Cardiac muscle cell (in vitro differentiated cells and primary cell): ENCODE results near the gene LPAR6. TPM values are rescaled to one million over a fixed set of nuclear protein-coding genes. Genes with fewer than 3 reads are reported as not detected.
A peak's percentile ranks its signal among the peaks of the same experiment; 100 is the strongest.
"Not testable (repeated sequence)": the region's sequence is repeated elsewhere in the genome, so short reads cannot be mapped to it uniquely, and the experiment has no call there.

ENCODE experiments used
- DNase-seq, 2 donors: peaks; one replicate each; pipeline versions ENCODE4 v3.0.0 to v3.0.0-alpha.2; 2010 to 2017; ENCODE audit warnings: low read depth in 1 of 2, low spot score in 1 of 2
- H3K27ac ChIP-seq: fragments of 200-600 bp; sonication (generic); 2 replicates; pipeline ENCODE4 v1.5.1; 2016
- H3K27me3 ChIP-seq: fragments of 200-600 bp; sonication (generic); 2 replicates; pipeline ENCODE4 v1.6.0; 2016; ENCODE audit warnings: control low read depth
- H3K36me3 ChIP-seq: fragments of 200-600 bp; sonication (generic); 2 replicates; pipeline ENCODE4 v1.5.1; 2016; ENCODE audit warnings: control low read depth
- H3K4me1 ChIP-seq: fragments of 200-600 bp; sonication (generic); 2 replicates; pipeline ENCODE4 v1.8.1; 2017; ENCODE audit warnings: low read depth, mild to moderate bottlenecking, mixed run types
- H3K4me3 ChIP-seq: fragments of 200-600 bp; sonication (generic); 2 replicates; pipeline ENCODE4 v1.5.1; 2016; ENCODE audit warnings: mild to moderate bottlenecking
- H3K9me3 ChIP-seq: fragments of 200-600 bp; sonication (generic); 2 replicates; pipeline ENCODE4 v1.5.1; 2017; ENCODE audit warnings: low read depth, mild to moderate bottlenecking, control low read depth
- polyA plus RNA-seq: library from polyadenylated mRNA; unstranded; fragments of >200 nt; fragmentation: Nextera tagmentation; extraction: Ambion mirVana; gene quantifications from 2 replicates; pipeline ENCODE4 v1.2.1, GENCODE V29; 2016
- total RNA-seq: library from RNA; depleted of rRNA; stranded (reverse); fragments of >200 nt; gene quantifications from 2 replicates; pipeline ENCODE4 v1.2.3, GENCODE V29; 2016
- TF ChIP-seq, protein P1 (sequence below): IDR thresholded peaks from 2 replicates; pipeline ENCODE4 v1.5.1; 2012; ENCODE audit warnings: low read depth, mild to moderate bottlenecking, low read length

LPAR6 gene
- total and polyA plus RNA-seq, 2 experiments from 2014 or later: 0.45 to 1.5 TPM

DNA sequence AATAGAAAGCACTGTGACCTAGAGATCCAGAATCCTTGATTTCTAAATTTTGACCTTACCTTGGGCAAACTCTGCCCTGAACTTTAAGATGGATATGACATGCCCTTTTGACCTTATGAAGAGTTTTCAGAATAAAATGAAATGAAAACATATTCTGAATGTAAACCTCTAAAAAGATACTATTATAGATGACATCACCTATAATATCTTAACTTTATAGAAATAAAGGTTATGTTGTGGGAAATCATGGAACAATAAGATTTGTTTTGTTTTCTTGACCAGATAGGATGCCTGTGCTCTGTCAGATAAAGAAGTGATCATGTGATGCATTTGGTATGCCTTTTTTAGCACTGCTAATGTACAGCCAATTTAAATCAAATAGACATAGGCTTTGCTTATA is 13.1 kb upstream of the LPAR6 start:
- no peak for DNase-seq
- peak overlapping the region; percentile 17 for H3K27ac ChIP-seq
- no peaks in the 10 kb centered on the region for H3K4me1 ChIP-seq
- H3K36me3 ChIP-seq: no peaks in the 10 kb centered on the region
- no peak overlapping the region for H3K4me3 ChIP-seq
- TF ChIP-seq, protein P1, sequence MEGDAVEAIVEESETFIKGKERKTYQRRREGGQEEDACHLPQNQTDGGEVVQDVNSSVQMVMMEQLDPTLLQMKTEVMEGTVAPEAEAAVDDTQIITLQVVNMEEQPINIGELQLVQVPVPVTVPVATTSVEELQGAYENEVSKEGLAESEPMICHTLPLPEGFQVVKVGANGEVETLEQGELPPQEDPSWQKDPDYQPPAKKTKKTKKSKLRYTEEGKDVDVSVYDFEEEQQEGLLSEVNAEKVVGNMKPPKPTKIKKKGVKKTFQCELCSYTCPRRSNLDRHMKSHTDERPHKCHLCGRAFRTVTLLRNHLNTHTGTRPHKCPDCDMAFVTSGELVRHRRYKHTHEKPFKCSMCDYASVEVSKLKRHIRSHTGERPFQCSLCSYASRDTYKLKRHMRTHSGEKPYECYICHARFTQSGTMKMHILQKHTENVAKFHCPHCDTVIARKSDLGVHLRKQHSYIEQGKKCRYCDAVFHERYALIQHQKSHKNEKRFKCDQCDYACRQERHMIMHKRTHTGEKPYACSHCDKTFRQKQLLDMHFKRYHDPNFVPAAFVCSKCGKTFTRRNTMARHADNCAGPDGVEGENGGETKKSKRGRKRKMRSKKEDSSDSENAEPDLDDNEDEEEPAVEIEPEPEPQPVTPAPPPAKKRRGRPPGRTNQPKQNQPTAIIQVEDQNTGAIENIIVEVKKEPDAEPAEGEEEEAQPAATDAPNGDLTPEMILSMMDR: no peak
- H3K27me3 ChIP-seq: no peaks in the 10 kb centered on the region
- H3K9me3 ChIP-seq: no peaks in the 10 kb centered on the region

DNA sequence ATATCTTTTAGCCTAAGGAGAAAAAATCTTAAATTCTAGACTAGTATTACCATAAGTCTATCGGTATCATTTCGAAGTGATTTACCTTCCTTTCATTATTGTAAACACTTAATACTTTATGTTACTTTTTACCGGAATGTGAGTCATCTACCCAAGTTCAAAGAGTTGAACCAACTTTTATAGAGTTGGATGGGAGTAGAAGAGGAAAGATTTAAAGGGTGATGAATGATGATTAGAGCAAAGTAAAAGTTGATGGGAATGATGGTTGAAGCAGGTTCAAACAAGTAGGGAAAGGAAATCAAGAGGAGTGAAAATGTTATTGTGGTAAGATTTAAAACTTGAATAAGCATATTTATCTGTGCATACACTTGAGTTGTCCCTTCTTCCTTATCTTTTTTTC is 11.3 kb upstream of the LPAR6 start:
- no peaks in the 10 kb centered on the region for H3K27me3 ChIP-seq
- H3K4me1 ChIP-seq: no peaks in the 10 kb centered on the region
- H3K27ac ChIP-seq: no peak overlapping the region
- H3K4me3 ChIP-seq: no peak overlapping the region
- no peak for DNase-seq
- no peaks in the 10 kb centered on the region for H3K36me3 ChIP-seq
- TF ChIP-seq, protein P1: no peak
- H3K9me3 ChIP-seq: no peaks in the 10 kb centered on the region

DNA sequence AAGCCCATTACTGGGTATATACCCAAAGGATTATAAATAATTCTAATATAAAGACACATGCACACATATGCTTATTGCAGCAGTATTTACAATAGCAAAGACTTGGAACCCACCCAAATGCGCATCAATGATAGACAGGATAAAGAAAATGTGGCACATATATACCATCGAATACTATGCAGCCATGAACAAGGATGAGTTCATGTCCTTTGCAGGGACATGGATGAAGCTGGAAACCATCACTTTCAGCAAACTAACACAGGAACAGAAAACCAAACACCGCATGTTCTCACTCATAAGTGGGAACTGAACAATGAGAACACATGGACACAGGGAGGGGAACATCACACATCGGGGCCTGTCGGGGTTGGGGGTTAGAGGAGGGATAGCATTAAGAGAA is 9.1 kb upstream of the LPAR6 start:
- not testable (repeated sequence) for H3K27ac ChIP-seq, H3K4me3 ChIP-seq, H3K36me3 ChIP-seq, DNase-seq, H3K9me3 ChIP-seq, H3K4me1 ChIP-seq, H3K27me3 ChIP-seq

DNA sequence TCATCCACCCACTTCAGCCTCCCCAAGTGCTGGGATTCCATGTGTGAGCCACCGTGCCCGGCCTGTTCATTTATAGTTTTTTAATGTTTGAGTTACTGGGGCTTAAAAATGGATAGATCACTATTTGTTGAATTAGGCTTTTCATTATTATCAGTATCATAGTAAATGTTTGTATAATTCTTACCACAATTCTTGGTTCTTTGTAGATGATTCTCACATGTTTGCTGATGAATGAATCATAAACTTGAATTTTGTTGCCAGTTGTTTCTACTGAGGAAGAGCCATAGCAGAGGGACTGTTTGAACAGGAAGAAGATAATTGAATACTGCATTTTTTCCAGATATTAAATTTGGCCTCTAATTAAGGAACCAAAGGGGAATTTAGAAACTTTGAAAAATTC is 2.6 kb upstream of the LPAR6 start:
- Histone ChIP-seq H3K4me1 (peaks cover 7% of the 10 kb centered on the region), H3K4me3 (no peak overlapping the region), H3K9me3 (no peaks in the 10 kb centered on the region), H3K27ac (no peak overlapping the region), H3K36me3 (no peaks in the 10 kb centered on the region), H3K27me3 (no peaks in the 10 kb centered on the region)
- TF ChIP-seq, protein P1: no peak
- DNase-seq: no peak

DNA sequence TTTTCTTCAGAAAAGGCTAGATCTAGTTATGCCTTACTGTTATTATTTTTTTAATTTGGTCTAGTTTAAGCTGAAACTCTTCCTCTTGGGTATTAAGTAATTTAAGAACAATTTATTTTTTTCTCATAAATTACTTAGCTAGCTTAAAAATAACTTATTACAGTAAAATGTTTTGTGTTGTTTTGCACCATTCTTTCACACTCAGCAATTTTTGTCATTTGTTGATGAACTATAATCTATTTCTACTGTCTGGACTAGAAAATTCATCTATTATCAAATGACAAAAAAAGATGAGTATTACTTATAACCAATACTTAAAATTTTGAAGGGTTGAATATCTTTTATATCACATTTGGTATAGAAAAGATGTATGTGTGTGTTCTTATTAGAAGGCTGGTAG is 1.6 kb upstream of the LPAR6 start:
- H3K27ac ChIP-seq: no peak overlapping the region
- H3K27me3 ChIP-seq: no peaks in the 10 kb centered on the region
- TF ChIP-seq, protein P1: no peak
- H3K36me3 ChIP-seq: no peaks in the 10 kb centered on the region
- H3K4me3 ChIP-seq: no peak overlapping the region
- peaks cover 7% of the 10 kb centered on the region for H3K4me1 ChIP-seq
- no peaks in the 10 kb centered on the region for H3K9me3 ChIP-seq
- DNase-seq: no peak

DNA sequence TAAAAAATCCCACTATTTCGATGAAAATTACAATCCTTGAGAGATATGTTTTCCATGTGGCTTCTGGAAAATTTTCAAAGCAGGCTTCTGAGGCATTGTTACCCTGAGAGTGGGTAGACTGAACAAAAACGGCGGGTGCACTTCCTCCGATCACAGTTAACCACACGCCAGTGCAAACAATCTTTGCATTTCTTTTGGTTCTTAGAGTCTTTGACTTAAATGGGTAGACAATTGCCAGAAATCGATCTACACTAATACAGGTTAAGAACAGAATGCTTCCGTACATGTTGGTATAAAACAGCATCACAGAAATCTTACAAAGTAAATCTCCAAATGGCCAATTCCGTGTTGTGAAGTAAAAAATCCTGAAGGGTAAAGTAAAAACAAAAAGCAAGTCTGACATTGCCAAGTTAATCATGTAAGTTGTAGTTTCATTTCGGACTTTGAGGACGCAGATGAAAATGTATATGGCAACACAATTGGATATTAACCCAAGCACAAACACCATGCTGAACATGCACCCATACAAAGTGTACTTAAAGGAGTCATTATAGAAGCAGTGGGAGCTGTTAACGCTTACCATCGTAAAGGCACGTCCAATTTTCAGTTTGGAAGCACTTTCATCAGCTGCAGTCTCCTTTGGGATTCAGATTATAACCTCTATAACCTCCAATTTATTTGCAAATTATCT is 927 bp downstream of the LPAR6 start:
- Histone ChIP-seq H3K9me3 (no peaks in the 10 kb centered on the region), H3K4me1 (peaks cover 7% of the 10 kb centered on the region), H3K27me3 (no peaks in the 10 kb centered on the region), H3K27ac (no peak overlapping the region), H3K36me3 (no peaks in the 10 kb centered on the region), H3K4me3 (peak overlapping the region; percentile 10)
- peak in 1 of 2 donors; percentile 44 for DNase-seq
- TF ChIP-seq, protein P1: no peak
